HG03175 (cell line): Measurements from ENCODE around the gene MPZL2.

Experiments
- ATAC-seq: cut with Tn5 transposase; IDR thresholded peaks from one replicate; pipeline ENCODE4 v1.9.1; 2021; ENCODE audit warnings: mild to moderate bottlenecking, moderate library complexity; ENCODE audit not compliant: unreplicated experiment

The MPZL2 gene

GRCh38 chr11:118283756-118284350 is 19.8 kb upstream of the MPZL2 start:
- ATAC-seq: no peak

GRCh38 chr11:118283037-118283636 is 19.0 kb upstream of the MPZL2 start:
- no peak for ATAC-seq

GRCh38 chr11:118282606-118283005 is 18.5 kb upstream of the MPZL2 start:
- ATAC-seq: no peak

GRCh38 chr11:118281284-118281683 is 17.2 kb upstream of the MPZL2 start:
- no peak for ATAC-seq

GRCh38 chr11:118277312-118277711 is 13.2 kb upstream of the MPZL2 start:
- no peak for ATAC-seq

GRCh38 chr11:118276422-118276821 is 12.3 kb upstream of the MPZL2 start:
- no peak for ATAC-seq

GRCh38 chr11:118275176-118275575 is 11.1 kb upstream of the MPZL2 start:
- ATAC-seq: no peak

GRCh38 chr11:118274186-118274585 is 10.1 kb upstream of the MPZL2 start:
- ATAC-seq: no peak

- ATAC-seq: no peak
Measured at GRCh38 chr11:118272001-118272400, 7.9 kb upstream of the MPZL2 start.

GRCh38 chr11:118267486-118267885 is 3.4 kb upstream of the MPZL2 start:
- no peak for ATAC-seq

GRCh38 chr11:118265954-118266353 is 1.9 kb upstream of the MPZL2 start:
- no peak for ATAC-seq

GRCh38 chr11:118264569-118265465 is 720 bp upstream of the MPZL2 start:
- ATAC-seq: no peak

- ATAC-seq: no peak
Measured at GRCh38 chr11:118263112-118263511, 985 bp downstream of the MPZL2 start.

GRCh38 chr11:118260353-118260752 is 3.7 kb downstream of the MPZL2 start:
- ATAC-seq: no peak

GRCh38 chr11:118259138-118259537 is 5.0 kb downstream of the MPZL2 start:
- no peak for ATAC-seq

GRCh38 chr11:118258410-118258809 is 5.7 kb downstream of the MPZL2 start:
- no peak for ATAC-seq

- peak; percentile 34 for ATAC-seq
Measured at GRCh38 chr11:118252688-118253087, 11.4 kb downstream of the MPZL2 start.

GRCh38 chr11:118251858-118252652 is 12.0 kb downstream of the MPZL2 start, which contains the start of gene MPZL3:
Gene MPZL3, minus strand, starts transcription at chr11:118252365. Its CDS starts 71 bp downstream, at chr11:118252294.
- peak; percentile 88 for ATAC-seq

GRCh38 chr11:118247041-118247440 is 17.1 kb downstream of the MPZL2 start:
- ATAC-seq: no peak

- no peak for ATAC-seq
Measured at GRCh38 chr11:118245936-118246562, 18.0 kb downstream of the MPZL2 start.
